GM12891 (cell line): ENCODE measurements around the gene TAOK2.

Experiments used
- POLR2A ChIP-seq: IDR thresholded peaks from 2 replicates; pipeline ENCODE4 v1.6.1; 2011; ENCODE audit warnings: low read depth, low read length, control low read depth
- POLR2AphosphoS5 ChIP-seq: IDR thresholded peaks from 2 replicates; pipeline ENCODE4 v1.6.1; 2011; ENCODE audit warnings: low read depth, low read length, control low read depth
- POU2F2 ChIP-seq: IDR thresholded peaks from 2 replicates; pipeline ENCODE4 v1.6.1; 2011; ENCODE audit warnings: low read depth, mild to moderate bottlenecking, control low read depth, low read length, moderate library complexity
- SPI1 ChIP-seq: IDR thresholded peaks from 2 replicates; pipeline ENCODE4 v1.6.1; 2011; ENCODE audit warnings: low read depth, low read length, control low read depth

DNA sequence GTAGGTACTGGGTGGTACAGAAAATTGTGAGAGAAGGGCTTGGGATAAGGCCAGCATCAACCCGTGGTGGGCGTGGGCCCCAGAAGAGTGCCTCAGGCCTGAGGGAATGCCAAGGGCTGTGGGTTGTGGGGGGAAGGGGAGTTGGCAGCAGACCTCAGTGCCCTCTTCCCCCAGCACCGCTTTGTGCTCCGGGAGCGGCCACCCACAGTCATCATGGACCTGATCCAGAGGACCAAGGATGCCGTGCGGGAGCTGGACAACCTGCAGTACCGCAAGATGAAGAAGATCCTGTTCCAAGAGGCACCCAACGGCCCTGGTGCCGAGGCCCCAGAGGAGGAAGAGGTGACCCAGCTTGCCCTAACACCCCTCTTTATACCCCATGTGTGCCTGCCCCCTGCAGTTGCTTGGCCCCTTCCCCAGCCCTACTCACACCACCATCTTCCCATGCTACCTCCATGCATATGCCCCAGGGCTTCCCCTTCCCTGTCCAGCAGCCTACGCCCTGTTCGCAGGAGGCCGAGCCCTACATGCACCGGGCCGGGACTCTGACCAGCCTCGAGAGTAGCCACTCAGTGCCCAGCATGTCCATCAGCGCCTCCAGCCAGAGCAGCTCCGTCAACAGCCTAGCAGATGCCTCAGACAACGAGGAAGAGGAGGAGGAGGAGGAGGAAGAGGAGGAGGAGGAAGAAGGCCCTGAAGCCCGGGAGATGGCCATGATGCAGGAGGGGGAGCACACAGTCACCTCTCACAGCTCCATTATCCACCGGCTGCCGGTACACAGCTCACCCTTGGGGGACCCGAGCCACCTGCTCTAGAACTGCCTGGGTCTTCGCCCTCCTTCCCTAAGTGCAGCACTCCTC, 9.1 kb downstream of the TAOK2 start:
- TF ChIP-seq POU2F2 (no peak), POLR2A (no peak), POLR2AphosphoS5 (no peak), SPI1 (no peak)
